Kidney tubule cell (primary cell): Measurements from ENCODE around the gene GPRC5C.
A peak's percentile ranks its signal among the peaks of the same experiment; 100 is the strongest.
"Not testable (repeated sequence)": the region's sequence is repeated elsewhere in the genome, so short reads cannot be mapped to it uniquely, and the experiment has no call there.

Source experiments
- DNase-seq: peaks from one replicate; pipeline ENCODE4 v3.0.0-alpha.2; 2018; ENCODE audit warnings: low spot score

GPRC5C gene

GRCh38 chr17:74472890-74473289 lies 41.0 kb downstream of the GPRC5C start:
- no peak for DNase-seq

- DNase-seq = no peak
Measured at GRCh38 chr17:74473294-74473693, 41.4 kb downstream of the GPRC5C start.

GRCh38 chr17:74474043-74474792 lies 42.3 kb downstream of the GPRC5C start:
- DNase-seq = no peak

- no peak for DNase-seq
Measured at GRCh38 chr17:74475189-74475588, 43.3 kb downstream of the GPRC5C start.

GRCh38 chr17:74477411-74477810 lies 45.5 kb downstream of the GPRC5C start:
- DNase-seq = no peak

- DNase-seq = no peak
Measured at GRCh38 chr17:74478420-74479100, 46.7 kb downstream of the GPRC5C start.

GRCh38 chr17:74480290-74480689 lies 48.4 kb downstream of the GPRC5C start:
- no peak for DNase-seq

- no peak for DNase-seq
Measured at GRCh38 chr17:74481621-74482020, 49.7 kb downstream of the GPRC5C start.

GRCh38 chr17:74484066-74484465 lies 52.2 kb downstream of the GPRC5C start:
- no peak for DNase-seq

- no peak for DNase-seq
Measured at GRCh38 chr17:74485022-74485743, 53.3 kb downstream of the GPRC5C start.

GRCh38 chr17:74485841-74486240 lies 54.0 kb downstream of the GPRC5C start:
- no peak for DNase-seq

- not testable (repeated sequence) for DNase-seq
Measured at GRCh38 chr17:74488276-74488675, 56.4 kb downstream of the GPRC5C start.

- no peak for DNase-seq
Measured at GRCh38 chr17:74490716-74491115, 58.8 kb downstream of the GPRC5C start.

- DNase-seq = peak; percentile 6
Measured at GRCh38 chr17:74491626-74492025, 59.7 kb downstream of the GPRC5C start.

GRCh38 chr17:74493331-74493833 lies 61.5 kb downstream of the GPRC5C start:
- DNase-seq = peak; percentile 65
